IPS DF 6.9 (cell line): ENCODE results near the gene ACER1.

ENCODE experiments used
- DNase-seq: peaks from one replicate; pipeline ENCODE4 v3.0.0-alpha.2; 2013; ENCODE audit warnings: low read depth, low spot score
- H3K27ac ChIP-seq: one replicate; pipeline ENCODE4 v1.5.1; 2013; ENCODE audit warnings: low read length, control low read depth
- H3K27me3 ChIP-seq: 2 replicates; pipeline ENCODE4 v1.6.1; 2013; ENCODE audit warnings: mild to moderate bottlenecking, low read length; ENCODE audit not compliant: control insufficient read depth, insufficient read depth
- H3K36me3 ChIP-seq: 2 replicates; pipeline ENCODE4 v1.6.1; 2013; ENCODE audit warnings: low read length; ENCODE audit not compliant: control insufficient read depth, insufficient read depth
- H3K4me1 ChIP-seq: 2 replicates; pipeline ENCODE4 v1.6.1; 2013; ENCODE audit warnings: low read length; ENCODE audit not compliant: control insufficient read depth, insufficient read depth
- H3K4me3 ChIP-seq: 2 replicates; pipeline ENCODE4 v1.5.1; 2013; ENCODE audit warnings: mild to moderate bottlenecking, low read length
- H3K9me3 ChIP-seq: 2 replicates; pipeline ENCODE4 v1.6.1; 2013; ENCODE audit warnings: low read length, inconsistent platforms; ENCODE audit not compliant: control insufficient read depth, insufficient read depth
- WGBS: extraction: QIAGEN DNeasy Blood & Tissue Kit; methylation state at CpG from one replicate; pipeline ENCODE4 v1.1.7; 2013; ENCODE audit warnings: mixed read lengths, missing lambda C conversion rate; ENCODE audit not compliant: insufficient read length, insufficient coverage; 5-methylcytosine and 5-hydroxymethylcytosine counted together

Gene ACER1

DNA sequence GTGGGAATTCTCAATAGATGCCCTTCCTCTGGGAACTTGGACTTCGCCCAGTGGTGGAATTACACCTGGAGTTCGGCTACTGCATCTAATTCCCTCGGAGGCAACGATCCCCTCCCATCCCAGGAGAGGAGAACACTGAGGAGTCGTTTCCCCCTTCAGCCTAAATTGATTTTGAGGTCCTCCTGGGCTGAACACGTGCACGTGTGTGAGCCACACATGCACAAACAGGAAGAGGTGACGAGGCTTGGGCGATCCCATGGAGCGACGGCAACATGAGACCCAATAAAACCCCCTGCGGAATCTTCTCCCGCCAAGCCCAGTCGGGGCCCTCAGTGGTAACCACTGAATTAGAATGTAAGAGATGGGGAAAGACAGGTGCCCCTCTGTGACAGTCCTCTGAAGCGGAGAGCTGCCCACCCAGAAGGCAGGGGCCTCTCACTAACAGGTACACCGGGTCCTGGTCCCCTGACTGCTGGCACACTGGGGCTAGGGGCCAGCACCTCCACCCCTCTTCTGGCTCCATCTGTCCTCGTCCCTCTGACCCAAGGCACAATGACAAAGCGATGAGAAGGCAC is 58.2 kb downstream of the ACER1 start:
- DNase-seq: no peak
- H3K4me1 ChIP-seq: peaks cover 16% of the 10 kb centered on the region
- no CpG with 5 or more reads among the region's 18 CpGs for WGBS

DNA sequence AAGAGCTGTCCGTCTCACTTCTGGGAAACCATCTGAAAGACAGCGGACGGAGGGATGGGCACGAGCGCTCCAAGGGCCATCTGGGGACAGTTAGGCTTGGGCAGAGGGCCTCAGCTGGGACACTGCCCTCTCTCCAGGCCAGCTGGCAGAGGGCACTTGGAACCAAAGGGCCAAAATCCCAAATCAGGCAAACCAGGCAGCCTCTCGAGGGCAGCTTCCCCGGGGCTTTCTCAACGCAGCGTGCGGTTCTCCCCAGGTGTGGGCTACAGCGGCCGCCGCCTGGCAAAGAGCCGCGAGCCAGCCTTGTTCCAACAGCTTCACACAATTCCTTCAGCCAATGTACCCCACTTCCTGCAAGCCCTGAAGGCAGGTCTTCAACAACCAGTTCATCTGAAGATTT is 58.7 kb downstream of the ACER1 start:
- H3K27me3 ChIP-seq: no peaks in the 10 kb centered on the region
- no peaks in the 10 kb centered on the region for H3K9me3 ChIP-seq
- peaks cover 10% of the 10 kb centered on the region; the same call in 1 of the 2 replicates for H3K36me3 ChIP-seq
- DNase-seq: no peak
- no peak overlapping the region for H3K27ac ChIP-seq
- no peak overlapping the region for H3K4me3 ChIP-seq
- peaks cover 16% of the 10 kb centered on the region for H3K4me1 ChIP-seq
- no CpG with 5 or more reads among the region's 15 CpGs for WGBS

More for the DNA sequence above, 58.2 kb downstream of the ACER1 start:
- peaks cover 5% of the 10 kb centered on the region; the same call in 1 of the 2 replicates for H3K36me3 ChIP-seq
- H3K27ac ChIP-seq: no peak overlapping the region
- no peak overlapping the region for H3K4me3 ChIP-seq
- no peaks in the 10 kb centered on the region for H3K9me3 ChIP-seq
- no peaks in the 10 kb centered on the region for H3K27me3 ChIP-seq

DNA sequence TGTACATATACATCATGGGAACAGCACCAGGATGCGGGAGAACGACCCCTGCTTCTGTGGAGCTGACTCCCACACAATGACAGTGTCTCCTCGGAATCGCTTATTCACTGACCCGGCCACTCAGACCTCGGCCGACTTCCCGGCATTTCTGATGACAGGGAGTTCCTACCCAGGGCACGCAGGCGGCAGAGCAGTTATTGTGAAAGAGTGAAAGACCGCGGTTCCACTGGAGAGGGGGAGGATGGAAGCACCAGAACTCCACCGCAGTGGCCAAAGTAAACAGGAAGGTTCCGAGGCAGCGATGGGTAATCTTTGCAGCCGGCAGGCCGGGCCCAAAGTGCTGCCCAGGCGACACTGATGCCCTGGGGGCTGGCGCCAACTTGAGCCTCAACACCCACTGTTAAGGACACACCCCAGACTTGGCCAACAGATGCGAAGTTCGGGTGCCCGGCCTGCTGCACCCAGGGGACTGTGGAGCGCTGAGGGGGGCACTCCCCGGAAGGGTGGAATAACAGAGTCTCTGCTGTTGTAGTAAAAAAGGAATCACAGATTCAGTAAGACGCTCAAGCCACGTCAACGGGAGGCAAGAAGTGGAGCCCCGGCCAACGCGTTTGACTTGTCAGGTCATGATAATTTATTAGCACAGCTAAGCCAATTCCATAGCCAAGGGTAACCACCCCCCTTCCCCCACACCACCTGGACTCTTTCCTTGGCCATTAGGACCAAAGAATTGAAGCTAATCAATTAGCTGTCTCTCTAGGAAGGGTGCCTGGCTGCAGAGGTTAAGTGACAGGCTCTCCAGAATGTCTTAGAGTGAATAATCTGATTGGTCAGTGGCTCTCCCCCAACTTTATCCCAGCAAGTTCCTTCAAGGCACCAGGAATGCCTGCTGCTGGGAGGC is 59.5 kb downstream of the ACER1 start:
- Histone ChIP-seq H3K36me3 (peaks cover 15% of the 10 kb centered on the region), H3K4me3 (no peak overlapping the region), H3K9me3 (no peaks in the 10 kb centered on the region), H3K27me3 (no peaks in the 10 kb centered on the region), H3K27ac (no peak overlapping the region), H3K4me1 (peaks cover 16% of the 10 kb centered on the region)
- no CpG with 5 or more reads among the region's 30 CpGs for WGBS
- no peak for DNase-seq

DNA sequence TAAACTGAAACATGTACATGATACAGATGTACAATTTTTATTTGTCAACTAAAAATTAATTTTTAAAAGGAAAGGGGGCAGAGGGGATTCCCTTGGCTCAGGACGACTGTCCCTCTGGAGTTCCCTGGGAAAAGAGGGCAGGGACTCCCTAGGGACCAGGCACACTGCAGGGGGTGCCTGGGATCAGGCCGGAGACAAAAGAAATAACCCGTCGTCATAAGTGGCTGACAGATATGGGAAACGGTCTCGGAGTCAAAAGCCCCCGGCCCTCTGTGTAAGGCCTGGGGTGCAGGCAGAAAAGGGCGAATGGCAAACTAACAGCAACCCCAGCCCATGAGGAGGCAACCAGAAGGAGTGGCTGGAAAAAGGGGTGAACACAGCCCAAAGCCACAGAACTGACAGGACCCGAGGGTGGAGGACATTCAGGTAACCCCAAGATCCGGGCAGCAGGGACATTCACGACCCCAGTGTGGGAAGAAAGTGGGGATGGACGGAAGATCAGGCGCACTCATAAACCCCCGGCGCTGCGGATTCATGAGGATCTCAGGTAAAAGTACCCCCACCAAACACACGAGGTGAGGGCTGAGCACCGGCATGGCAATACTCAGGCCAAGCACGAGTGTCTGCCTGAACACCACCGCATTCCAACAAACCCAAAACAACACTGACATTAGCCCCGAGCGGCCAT is 60.4 kb downstream of the ACER1 start:
- H3K27me3 ChIP-seq: no peaks in the 10 kb centered on the region
- H3K4me1 ChIP-seq: peaks cover 13% of the 10 kb centered on the region
- H3K4me3 ChIP-seq: no peak overlapping the region
- peaks cover 15% of the 10 kb centered on the region for H3K36me3 ChIP-seq
- H3K27ac ChIP-seq: no peak overlapping the region
- H3K9me3 ChIP-seq: no peaks in the 10 kb centered on the region
- no CpG with 5 or more reads among the region's 22 CpGs for WGBS
- no peak for DNase-seq

DNA sequence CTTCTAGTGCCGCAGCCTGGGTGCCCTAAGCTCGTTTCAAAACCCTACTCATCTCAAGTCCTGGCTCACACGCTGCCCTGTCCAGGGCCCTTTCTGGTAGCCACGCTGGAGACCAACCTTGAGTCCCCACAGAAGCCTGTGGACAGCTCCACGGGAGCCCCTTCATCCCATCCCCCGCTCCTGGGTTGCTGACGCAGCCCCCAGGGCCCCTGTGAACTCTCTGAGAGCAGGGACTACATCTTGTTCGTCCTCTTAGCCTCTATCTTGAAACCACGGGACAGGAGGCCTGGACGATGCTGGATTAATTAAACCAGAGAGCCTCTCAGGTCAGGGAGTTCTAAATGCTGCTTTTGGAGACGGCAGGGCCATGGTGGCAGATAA is 61.0 kb downstream of the ACER1 start:
- H3K4me1 ChIP-seq: peaks cover 10% of the 10 kb centered on the region
- H3K27ac ChIP-seq: no peak overlapping the region
- H3K4me3 ChIP-seq: no peak overlapping the region

DNA sequence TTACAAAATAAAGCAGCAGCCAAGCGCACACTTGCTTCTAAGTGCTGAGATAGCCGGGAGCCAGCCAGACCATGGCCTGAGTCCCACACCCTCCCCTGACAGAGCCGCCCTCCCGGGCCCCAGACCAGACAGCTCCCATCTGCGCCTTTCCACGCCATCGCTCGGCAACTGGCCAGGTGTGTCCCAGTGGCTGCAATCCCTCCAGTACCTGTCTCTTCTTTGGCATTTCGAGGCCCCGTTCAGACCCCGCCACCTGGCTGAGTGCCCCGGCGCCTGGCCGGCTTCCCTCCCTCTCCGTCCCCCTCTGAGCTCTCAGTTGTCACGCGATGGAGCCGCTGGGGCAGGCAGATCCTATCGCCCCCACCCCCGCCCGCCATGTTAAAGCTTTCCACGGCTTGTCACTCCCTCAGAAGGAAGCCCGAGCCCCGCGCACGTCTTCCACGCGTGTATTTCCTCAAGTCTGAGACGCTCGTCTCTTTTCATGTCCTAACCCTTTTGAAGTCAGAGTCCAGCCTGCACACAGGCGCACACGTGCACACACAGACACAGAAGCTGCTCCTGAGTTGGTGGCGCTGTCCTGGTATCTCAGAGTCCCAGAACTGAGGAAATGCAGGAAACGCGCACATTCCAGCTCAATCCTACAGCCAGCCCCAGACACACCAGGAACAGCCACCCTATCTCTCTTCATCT is 61.5 kb downstream of the ACER1 start:
- no peak overlapping the region for H3K4me3 ChIP-seq

More for the DNA sequence above, 61.0 kb downstream of the ACER1 start:
- Histone ChIP-seq H3K27me3 (no peaks in the 10 kb centered on the region), H3K36me3 (peaks cover 15% of the 10 kb centered on the region), H3K9me3 (no peaks in the 10 kb centered on the region)
- no peak for DNase-seq
- WGBS: no CpG with 5 or more reads among the region's 11 CpGs

DNA sequence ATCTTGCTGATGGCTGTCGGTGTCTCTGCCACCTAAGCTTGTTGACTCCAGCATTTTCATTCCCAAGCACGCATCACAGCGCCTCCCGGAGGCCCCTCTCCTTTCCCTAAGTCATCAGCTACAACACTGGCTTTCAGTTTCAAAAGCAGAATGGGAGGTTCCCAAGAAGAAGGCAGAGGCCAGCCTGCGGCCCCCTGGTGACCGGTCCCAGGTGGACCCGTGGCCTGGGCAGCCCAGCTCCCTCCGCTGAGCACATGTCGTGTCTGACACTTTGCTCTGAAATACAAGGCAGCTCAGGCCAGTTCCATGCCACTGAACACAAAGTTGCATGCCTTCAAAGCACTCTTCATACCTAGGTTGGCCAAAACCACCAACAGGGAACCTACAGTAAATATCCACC is 62.2 kb downstream of the ACER1 start:
- Histone ChIP-seq H3K9me3 (no peaks in the 10 kb centered on the region), H3K36me3 (peaks cover 15% of the 10 kb centered on the region), H3K27me3 (no peaks in the 10 kb centered on the region), H3K27ac (no peak overlapping the region), H3K4me3 (no peak overlapping the region), H3K4me1 (peaks cover 10% of the 10 kb centered on the region)
- no CpG with 5 or more reads among the region's 9 CpGs for WGBS
- no peak for DNase-seq

More for the DNA sequence above, 61.5 kb downstream of the ACER1 start:
- H3K9me3 ChIP-seq: no peaks in the 10 kb centered on the region
- H3K36me3 ChIP-seq: peaks cover 15% of the 10 kb centered on the region
- no peak overlapping the region for H3K27ac ChIP-seq
- no peak for DNase-seq
- H3K27me3 ChIP-seq: no peaks in the 10 kb centered on the region
- no CpG with 5 or more reads among the region's 35 CpGs for WGBS
- peaks cover 10% of the 10 kb centered on the region for H3K4me1 ChIP-seq

DNA sequence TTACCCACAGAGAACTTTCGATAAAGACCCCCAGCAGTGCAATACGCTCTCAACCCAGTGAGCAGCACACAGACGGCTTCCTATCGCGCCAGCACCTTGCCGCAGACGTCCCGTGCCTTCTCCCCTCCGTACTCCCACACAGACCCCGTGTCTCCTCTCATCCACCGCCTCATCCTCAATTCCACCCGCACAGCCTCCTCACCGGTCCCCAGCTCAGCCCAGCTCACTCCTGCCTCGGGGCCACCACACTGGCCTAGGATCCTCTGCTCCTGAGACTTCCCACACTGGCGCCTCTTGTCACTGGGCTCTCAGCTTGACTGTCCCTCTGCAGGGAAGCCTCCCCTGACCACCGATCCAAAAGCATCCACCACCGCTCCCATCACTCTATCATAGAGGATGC is 62.6 kb downstream of the ACER1 start:
- Histone ChIP-seq H3K36me3 (peaks cover 15% of the 10 kb centered on the region), H3K27ac (no peak overlapping the region), H3K4me3 (no peak overlapping the region), H3K4me1 (peaks cover 10% of the 10 kb centered on the region), H3K9me3 (no peaks in the 10 kb centered on the region), H3K27me3 (no peaks in the 10 kb centered on the region)
- no peak for DNase-seq
- no CpG with 5 or more reads among the region's 17 CpGs for WGBS

DNA sequence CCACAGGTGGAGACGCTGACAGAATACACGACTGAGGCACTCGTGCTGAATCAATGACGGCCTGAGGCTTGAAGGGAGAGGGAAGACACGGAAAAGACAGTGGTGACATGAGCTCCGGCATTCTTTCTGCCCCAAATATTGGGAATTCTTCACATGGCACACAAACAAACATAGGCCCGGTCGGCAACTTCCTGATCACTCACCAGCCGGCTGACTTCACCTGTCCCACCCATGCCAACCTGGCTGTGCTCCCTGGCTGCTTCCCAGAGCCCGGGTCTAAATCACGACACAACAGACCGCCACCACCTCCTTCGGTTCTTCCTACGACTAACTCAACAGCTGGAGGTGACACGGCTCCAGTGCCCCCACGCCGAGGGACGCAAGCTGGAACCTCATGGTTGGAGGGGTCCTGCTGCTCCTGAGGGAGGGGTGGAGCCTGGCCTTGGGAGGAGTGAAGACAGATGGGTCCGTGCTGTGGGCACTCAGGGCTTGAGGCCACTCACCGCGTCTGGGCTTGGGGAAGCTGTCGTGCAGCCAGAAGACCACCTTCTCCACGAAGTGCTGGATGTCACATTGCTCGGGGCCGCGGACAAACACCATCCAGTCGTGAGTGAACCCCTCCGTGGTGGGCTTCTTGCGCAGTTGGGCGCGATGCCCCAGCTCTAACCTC is 63.2 kb downstream of the ACER1 start:
- Histone ChIP-seq H3K27ac (no peak overlapping the region), H3K4me3 (no peak overlapping the region), H3K4me1 (peaks cover 10% of the 10 kb centered on the region), H3K27me3 (no peaks in the 10 kb centered on the region), H3K36me3 (peaks cover 15% of the 10 kb centered on the region), H3K9me3 (no peaks in the 10 kb centered on the region)
- WGBS: no CpG with 5 or more reads among the region's 31 CpGs
- no peak for DNase-seq
